IPS DF 6.9 (cell line): Measurements from ENCODE around the gene COLEC11.

Source experiments
- DNase-seq: peaks from one replicate; pipeline ENCODE4 v3.0.0-alpha.2; 2013; ENCODE audit warnings: low read depth, low spot score
- H3K27ac ChIP-seq: one replicate; pipeline ENCODE4 v1.5.1; 2013; ENCODE audit warnings: low read length, control low read depth
- H3K27me3 ChIP-seq: 2 replicates; pipeline ENCODE4 v1.6.1; 2013; ENCODE audit warnings: mild to moderate bottlenecking, low read length; ENCODE audit not compliant: control insufficient read depth, insufficient read depth
- H3K36me3 ChIP-seq: 2 replicates; pipeline ENCODE4 v1.6.1; 2013; ENCODE audit warnings: low read length; ENCODE audit not compliant: control insufficient read depth, insufficient read depth
- H3K4me1 ChIP-seq: 2 replicates; pipeline ENCODE4 v1.6.1; 2013; ENCODE audit warnings: low read length; ENCODE audit not compliant: control insufficient read depth, insufficient read depth
- H3K4me3 ChIP-seq: 2 replicates; pipeline ENCODE4 v1.5.1; 2013; ENCODE audit warnings: mild to moderate bottlenecking, low read length
- H3K9me3 ChIP-seq: 2 replicates; pipeline ENCODE4 v1.6.1; 2013; ENCODE audit warnings: low read length, inconsistent platforms; ENCODE audit not compliant: control insufficient read depth, insufficient read depth
- WGBS: extraction: QIAGEN DNeasy Blood & Tissue Kit; methylation state at CpG from one replicate; pipeline ENCODE4 v1.1.7; 2013; ENCODE audit warnings: mixed read lengths, missing lambda C conversion rate; ENCODE audit not compliant: insufficient read length, insufficient coverage; 5-methylcytosine and 5-hydroxymethylcytosine counted together

The COLEC11 gene

GRCh38 chr2:3647831-3648651 lies 53.1 kb downstream of the COLEC11 start:
- Histone ChIP-seq H3K9me3 (no peaks in the 10 kb centered on the region), H3K36me3 (no peaks in the 10 kb centered on the region), H3K27ac (no peak overlapping the region), H3K4me3 (no peak overlapping the region), H3K4me1 (peaks cover 4% of the 10 kb centered on the region; the same call in 1 of the 2 replicates), H3K27me3 (no peaks in the 10 kb centered on the region)
- no peak for DNase-seq
- no CpG with 5 or more reads among the region's 14 CpGs for WGBS

- no peak overlapping the region for H3K4me3 ChIP-seq
- H3K9me3 ChIP-seq = no peaks in the 10 kb centered on the region
- H3K4me1 ChIP-seq = peaks cover 4% of the 10 kb centered on the region; the same call in 1 of the 2 replicates
- no peak for DNase-seq
- H3K36me3 ChIP-seq = no peaks in the 10 kb centered on the region
- H3K27me3 ChIP-seq = no peaks in the 10 kb centered on the region
- no peak overlapping the region for H3K27ac ChIP-seq
- WGBS = no CpG with 5 or more reads among the region's 20 CpGs
Observed at GRCh38 chr2:3648652-3649177, 53.8 kb downstream of the COLEC11 start.

GRCh38 chr2:3649581-3649980 lies 54.7 kb downstream of the COLEC11 start:
- Histone ChIP-seq H3K4me3 (no peak overlapping the region), H3K27ac (no peak overlapping the region), H3K27me3 (no peaks in the 10 kb centered on the region), H3K36me3 (no peaks in the 10 kb centered on the region), H3K9me3 (no peaks in the 10 kb centered on the region), H3K4me1 (peaks cover 4% of the 10 kb centered on the region; the same call in 1 of the 2 replicates)
- no peak for DNase-seq
- WGBS = no CpG with 5 or more reads among the region's 16 CpGs

- WGBS = no CpG with 5 or more reads among the region's 20 CpGs
- peaks cover 4% of the 10 kb centered on the region; the same call in 1 of the 2 replicates for H3K4me1 ChIP-seq
- H3K36me3 ChIP-seq = no peaks in the 10 kb centered on the region
- no peak overlapping the region for H3K4me3 ChIP-seq
- H3K9me3 ChIP-seq = no peaks in the 10 kb centered on the region
- no peak for DNase-seq
- H3K27me3 ChIP-seq = no peaks in the 10 kb centered on the region
- H3K27ac ChIP-seq = no peak overlapping the region
Observed at GRCh38 chr2:3650140-3650920, 55.4 kb downstream of the COLEC11 start.

GRCh38 chr2:3651691-3652648 lies 57.1 kb downstream of the COLEC11 start:
- Histone ChIP-seq H3K27ac (no peak overlapping the region), H3K27me3 (no peaks in the 10 kb centered on the region), H3K36me3 (no peaks in the 10 kb centered on the region), H3K4me1 (peaks cover 4% of the 10 kb centered on the region; the same call in 1 of the 2 replicates), H3K4me3 (peak overlapping the region; percentile 39), H3K9me3 (no peaks in the 10 kb centered on the region)
- no CpG with 5 or more reads among the region's 45 CpGs for WGBS
- peak; percentile 57 for DNase-seq

- DNase-seq = no peak
- H3K27me3 ChIP-seq = no peaks in the 10 kb centered on the region
- no peaks in the 10 kb centered on the region for H3K36me3 ChIP-seq
- H3K9me3 ChIP-seq = no peaks in the 10 kb centered on the region
- H3K27ac ChIP-seq = no peak overlapping the region
- H3K4me3 ChIP-seq = no peak overlapping the region
- H3K4me1 ChIP-seq = peaks cover 6% of the 10 kb centered on the region
- no CpG with 5 or more reads among the region's 9 CpGs for WGBS
Observed at GRCh38 chr2:3652896-3653625, 58.1 kb downstream of the COLEC11 start.

- no peaks in the 10 kb centered on the region for H3K36me3 ChIP-seq
- WGBS = no CpG with 5 or more reads among the region's 10 CpGs
- no peaks in the 10 kb centered on the region for H3K9me3 ChIP-seq
- no peak for DNase-seq
- H3K4me1 ChIP-seq = peaks cover 6% of the 10 kb centered on the region
- no peak overlapping the region for H3K27ac ChIP-seq
- H3K4me3 ChIP-seq = no peak overlapping the region
- H3K27me3 ChIP-seq = no peaks in the 10 kb centered on the region
Observed at GRCh38 chr2:3654011-3654410, 59.1 kb downstream of the COLEC11 start.

- Histone ChIP-seq H3K27ac (no peak overlapping the region), H3K4me1 (peaks cover 6% of the 10 kb centered on the region), H3K4me3 (no peak overlapping the region), H3K27me3 (no peaks in the 10 kb centered on the region), H3K36me3 (no peaks in the 10 kb centered on the region), H3K9me3 (no peaks in the 10 kb centered on the region)
- no peak for DNase-seq
- no CpG with 5 or more reads among the region's 21 CpGs for WGBS
Observed at GRCh38 chr2:3654531-3655225, 59.8 kb downstream of the COLEC11 start.
